GM19372 (cell line): Measurements from ENCODE around the gene LSAMP.

Source experiments
- ATAC-seq: cut with Tn5 transposase; IDR thresholded peaks from one replicate; pipeline ENCODE4 v1.9.1; 2021; ENCODE audit warnings: mild to moderate bottlenecking, low read depth, moderate library complexity; ENCODE audit not compliant: unreplicated experiment

Gene LSAMP

DNA sequence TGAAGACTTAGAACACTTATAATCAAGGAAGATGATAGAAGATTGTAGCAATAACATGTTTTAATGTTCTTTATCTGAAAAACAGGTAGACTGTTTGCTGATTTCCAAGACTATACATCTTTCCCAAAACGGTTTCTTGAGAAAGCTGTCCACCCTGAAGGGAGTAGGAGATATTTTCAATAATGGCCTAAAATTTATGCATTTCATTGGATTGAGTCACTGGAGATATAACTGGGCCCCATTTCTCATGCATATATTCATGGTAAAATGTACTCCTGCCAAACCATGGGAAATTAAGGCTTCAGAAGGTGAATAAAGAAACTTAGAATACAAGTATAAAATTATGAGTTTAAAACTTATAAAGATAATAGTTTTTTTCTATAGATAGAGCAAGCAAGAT lies 143.9 kb downstream of the LSAMP start:
- no peak for ATAC-seq

DNA sequence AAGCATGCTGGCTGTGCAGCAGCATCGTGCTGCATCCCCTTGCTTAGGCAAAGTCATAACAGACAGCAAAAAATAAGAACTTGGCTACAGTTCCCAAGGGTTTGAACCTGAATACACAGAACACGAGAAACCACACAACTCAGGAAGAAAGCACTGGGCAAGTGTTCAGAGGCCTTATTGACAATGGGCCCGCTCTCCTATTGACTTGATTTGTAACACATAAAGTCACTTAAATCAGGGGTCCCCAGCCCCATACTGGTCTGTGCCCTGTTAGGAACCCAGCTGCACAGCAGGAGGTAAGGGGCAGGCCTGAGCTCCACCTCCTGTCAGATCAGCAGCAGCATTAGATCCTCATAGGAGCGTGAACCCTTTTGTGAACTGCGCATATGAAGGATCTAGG lies 145.1 kb downstream of the LSAMP start:
- ATAC-seq: no peak

DNA sequence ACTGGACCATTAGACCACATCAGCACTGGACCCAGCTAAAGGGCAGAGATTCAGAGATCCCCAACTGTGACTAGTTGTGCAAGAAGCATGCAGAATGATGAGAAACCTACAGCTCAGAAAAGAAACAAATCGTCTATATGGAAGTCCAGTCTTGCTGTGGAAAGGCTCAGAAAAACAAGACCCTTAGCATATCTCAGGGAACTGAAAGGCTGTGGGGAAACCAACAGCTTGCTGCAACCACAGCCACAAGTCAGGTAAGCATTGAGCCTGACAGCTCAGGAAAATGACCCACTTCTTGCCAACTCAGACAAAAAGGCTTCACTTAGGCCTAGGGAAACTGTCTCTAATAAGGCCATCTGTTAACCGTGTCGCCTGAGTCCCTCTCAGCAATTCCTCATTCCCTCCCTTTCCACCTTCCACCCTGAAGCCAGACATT lies 145.6 kb downstream of the LSAMP start:
- no peak for ATAC-seq

DNA sequence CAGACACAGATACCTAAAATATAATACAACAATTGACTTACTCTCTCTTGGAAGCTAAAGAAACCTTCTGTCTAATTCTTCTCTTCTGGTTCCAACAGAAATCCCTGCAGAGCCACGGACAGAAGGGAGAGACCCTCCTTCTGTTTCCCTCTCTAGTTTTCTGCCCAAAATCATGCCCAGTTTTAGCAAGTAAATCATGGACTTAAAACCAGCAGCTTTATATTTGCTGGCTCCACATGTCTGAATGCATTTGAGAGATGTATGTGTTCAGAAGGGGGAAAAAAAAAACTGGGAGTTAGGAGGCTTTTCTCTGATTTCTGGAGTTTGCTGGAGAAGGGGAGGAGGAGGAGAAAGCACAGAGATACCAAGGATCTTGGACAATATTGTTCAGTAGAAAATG lies 147.1 kb downstream of the LSAMP start:
- ATAC-seq: no peak

DNA sequence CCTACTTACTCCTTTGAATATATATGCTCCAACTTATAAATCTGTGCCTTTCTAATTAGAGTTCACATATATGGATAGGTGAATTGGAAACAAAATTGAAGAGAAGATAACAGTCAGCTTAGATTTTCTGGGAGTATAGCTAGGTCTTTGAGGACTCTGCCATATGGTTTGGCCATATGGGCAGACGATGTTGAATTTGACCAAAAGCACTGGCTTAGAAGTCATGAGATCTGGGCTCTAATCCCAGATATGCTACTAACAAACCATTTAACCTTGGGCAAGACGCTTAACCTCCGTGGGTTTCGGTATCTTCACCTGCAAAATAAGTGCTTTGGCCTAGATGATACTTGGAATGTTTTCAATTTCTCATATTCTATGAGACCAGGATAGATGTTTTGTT lies 154.1 kb downstream of the LSAMP start:
- no peak for ATAC-seq

DNA sequence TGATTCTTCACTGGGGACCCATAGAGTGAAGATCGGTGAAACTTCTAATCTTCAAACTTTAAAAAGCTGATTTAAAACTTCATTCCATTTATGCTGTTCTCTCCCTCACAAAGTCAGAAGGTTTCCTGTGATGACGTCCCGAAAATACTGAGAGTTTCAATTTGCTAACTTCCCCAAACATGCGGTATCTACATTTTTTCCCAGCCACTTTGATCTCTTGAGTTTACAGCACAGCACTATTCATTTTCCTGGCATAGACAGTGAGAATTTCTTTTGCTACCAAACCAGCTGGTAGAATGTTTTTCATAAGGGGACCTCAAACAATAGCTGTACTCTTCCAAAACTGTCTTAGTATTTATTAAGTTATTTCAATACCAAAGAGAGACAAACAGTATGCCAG lies 156.8 kb downstream of the LSAMP start:
- ATAC-seq: no peak

DNA sequence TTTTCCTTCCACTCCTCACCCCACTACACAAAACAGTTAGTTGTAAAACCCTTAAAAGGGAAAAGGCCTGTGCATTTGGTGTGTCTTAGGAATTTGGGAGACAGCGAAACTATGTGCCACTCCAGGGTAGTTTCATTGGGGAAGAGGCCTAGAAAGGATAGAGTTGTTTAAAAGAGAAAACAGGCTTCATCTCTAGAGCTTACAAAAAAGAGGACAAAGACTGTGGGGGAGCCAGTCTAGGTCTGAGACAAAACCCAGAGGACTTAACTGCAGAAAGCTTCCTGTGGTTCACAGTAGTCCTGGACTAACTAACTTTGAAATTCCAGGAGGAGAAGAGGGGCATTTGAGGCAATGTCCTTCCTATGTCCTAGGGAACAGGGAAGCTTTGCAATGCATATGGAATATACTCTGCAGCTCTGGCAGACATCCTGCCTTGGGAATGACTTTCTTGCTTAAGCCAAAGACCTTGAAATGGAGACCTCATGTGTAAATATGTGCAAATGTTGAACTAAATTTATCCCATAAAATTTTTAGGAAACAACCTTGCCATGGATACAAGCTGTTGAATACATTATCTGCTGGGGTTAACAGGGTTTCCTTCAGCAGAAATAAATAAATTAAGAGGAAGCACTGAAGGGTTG lies 159.4 kb downstream of the LSAMP start:
- ATAC-seq: no peak

DNA sequence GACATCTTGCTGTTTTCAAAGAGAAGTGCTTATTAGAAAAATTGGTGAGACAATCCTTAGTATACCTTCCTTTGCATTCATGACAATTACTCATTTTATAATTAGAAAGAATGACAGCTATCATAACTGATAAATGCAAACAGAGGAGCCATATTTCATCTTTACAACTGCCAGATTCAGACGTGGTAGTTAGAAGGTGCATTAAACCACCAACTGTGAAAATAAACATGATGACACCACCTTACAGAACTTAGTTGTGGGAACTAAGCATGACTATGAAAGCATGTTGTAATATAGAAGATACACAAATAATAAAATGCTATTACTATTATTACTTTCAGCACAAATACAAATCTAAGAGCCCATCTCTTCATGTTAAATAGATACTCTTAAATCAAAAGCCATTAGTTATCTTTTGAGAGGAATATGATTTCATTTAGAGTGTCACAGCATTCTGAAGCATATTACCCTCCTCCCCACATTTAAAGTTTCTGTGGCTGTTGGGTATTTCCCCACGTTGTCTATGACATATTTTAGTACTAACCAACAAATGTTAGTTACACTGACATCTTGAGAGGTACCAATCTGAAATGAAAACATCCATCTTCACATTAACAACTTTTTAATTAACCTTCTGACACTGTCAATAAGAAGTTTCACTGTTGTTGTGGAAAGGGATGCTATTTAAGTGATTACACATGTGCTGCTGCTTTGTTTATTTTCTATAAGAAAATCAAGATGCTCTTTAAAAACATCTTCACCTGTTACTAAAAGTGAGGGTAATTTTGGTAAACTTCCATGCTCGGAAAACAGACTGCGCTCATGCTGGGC lies 163.8 kb downstream of the LSAMP start:
- ATAC-seq: no peak

DNA sequence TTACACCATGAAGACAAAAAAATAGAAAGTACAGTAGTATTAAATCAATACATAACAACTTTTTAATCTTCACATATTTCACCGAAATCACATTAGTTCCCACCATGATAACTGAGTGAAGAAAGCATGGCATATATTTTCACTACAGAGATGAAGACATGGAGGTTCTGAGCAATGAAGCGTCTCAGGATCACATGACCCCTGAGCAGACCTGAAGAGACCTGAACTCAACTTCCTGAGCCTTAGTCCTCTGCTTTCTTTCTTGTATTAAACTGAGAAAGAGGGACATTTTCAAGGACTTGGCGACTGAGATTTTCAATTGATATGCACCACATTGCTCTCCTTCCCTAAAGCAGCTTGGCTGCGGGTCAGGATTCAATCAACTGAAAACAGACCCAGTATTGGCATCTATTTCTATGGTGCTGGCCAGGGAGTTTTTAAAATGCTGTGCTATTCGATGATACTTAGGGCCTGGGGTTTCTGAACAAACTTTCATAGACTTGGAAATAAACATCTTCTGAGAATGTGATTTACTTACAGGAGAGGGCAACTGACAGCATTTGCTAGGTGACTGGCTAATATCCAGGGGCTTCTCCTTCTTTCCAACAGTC lies 165.1 kb downstream of the LSAMP start:
- no peak for ATAC-seq

DNA sequence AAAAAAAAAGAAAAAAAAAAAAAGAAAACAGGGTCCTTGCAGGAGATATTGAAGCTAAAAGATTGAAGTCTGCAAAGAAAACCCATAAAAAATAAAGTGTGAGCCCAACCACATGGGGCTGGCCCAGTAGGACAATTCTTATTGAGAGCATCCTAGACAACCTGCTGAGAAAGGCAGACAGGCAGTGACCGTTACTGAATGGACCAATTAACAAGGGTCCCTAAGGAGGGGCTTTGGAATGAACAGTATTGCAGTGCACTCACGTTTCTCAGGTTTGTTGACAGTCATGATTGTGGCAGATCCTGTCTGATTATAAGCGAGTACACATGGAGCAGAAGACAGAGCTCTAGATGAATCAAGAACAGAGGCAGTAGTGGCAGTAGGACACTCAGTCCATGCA lies 168.6 kb downstream of the LSAMP start:
- no peak for ATAC-seq

DNA sequence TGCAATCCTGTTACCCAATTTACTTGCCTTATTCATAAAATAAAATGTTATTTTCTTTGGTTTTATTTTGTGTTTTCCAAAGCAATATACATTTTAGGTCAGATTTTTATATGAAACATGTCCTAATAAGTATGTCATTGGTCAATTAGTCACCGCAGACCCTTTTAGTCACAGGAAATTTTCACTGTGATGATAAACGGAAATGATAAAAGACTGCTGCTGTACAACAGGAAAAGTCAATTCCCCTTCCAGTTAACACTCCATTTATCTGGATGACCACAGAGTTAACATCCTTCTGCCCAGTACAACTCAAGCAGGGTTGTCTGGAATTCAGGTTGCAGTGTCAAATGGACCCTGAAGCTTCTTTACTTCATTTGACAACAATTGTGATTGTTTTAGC lies 175.2 kb downstream of the LSAMP start:
- ATAC-seq: no peak

DNA sequence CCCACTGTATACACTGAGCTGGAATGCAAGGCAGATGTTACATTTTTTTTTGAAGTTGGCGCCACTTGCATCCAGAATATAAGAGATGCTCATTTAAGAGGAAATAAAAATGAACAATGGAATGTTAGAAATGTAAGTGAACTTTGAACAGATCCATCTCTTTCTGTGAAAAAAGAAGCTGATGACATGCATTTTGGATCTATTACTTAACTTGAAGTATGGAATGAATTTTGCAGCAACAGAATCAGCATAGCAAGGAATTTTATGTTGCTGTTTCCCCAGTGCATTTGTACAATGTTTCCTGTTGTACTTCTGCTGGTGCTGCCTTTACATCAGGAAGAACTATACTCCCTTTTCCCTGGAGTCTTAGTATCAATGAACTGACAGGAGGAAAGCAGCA lies 178.2 kb downstream of the LSAMP start:
- no peak for ATAC-seq

DNA sequence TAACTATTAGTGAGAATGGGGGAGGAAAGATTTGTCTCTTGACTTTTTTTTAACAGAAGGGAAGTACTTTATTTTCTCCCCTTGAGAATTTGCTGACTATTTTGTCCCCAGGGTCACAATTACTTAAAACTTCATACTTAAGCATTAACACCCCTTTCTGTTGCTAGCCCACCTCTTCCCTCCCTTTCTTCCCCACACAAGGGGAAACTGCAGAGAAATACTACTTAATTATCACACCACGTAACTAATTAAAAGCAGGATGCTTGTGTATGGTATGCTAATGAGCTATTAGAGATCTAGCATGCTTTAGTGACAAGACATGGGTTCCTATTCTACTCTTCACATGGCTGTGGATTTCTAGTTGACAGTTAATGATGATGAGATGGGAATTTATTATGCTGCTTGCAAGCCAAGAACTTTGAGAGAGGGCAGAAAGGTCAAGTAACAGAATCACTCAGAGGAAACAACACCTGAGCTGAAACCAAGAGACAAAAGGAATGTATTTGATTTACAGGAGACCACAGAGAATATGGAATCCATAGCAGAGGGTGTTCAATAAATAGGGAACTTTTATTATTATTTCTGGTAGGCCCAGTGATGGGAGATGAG lies 179.2 kb downstream of the LSAMP start:
- ATAC-seq: no peak

DNA sequence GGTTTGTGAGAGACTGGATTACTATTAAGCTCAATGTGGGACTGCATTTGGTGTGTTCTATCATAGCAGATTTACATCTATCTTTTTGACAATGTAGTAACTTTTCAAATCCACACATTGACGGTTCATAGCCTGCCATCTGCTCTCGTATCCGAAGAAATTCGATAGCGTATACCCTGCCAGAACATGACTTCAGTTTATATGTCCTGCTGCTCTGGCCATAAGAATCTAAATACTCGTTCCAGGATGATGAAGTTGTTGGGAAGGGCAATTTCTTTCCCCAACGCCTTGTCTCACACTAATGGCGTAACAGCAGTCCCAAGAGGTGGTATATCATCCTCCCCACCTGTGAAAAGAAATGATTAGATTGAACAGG lies 180.0 kb downstream of the LSAMP start:
- no peak for ATAC-seq

DNA sequence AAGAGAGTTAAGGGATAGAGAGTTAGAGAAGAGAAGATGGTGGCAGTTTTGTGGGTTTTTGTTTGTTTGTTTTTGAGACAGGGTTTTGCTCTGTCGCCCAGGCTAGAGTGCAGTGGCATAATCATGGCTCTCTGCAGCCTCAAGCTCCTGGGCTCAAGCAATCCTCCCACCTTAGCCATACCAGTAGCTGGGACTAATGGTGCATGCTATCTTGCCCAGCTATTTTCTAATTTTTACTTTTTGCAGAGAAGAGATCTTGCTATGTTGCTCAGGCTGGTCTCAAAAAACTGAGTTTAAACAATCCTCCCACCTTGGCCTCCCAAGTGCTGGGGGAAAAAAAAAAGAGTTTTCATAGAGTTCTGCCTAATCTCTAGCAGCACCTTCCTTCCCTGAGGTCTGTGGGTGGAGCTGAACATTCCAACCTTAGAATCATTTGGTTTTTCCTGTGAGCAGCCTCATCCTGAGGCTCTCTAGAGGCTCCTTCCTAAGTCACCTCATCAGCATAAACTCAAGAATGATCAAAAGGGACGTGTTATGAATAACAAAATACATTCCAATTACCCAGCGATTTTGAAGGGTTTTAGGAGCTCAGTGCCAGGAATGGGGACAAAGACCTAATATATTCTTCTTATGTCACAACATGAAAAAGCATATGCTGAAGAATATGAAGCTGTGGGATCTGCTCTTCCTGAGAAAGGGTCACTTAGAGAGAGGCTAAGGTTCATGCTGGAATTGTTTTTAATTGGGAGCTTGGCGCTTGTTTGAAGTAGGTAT lies 180.6 kb downstream of the LSAMP start:
- ATAC-seq: no peak

DNA sequence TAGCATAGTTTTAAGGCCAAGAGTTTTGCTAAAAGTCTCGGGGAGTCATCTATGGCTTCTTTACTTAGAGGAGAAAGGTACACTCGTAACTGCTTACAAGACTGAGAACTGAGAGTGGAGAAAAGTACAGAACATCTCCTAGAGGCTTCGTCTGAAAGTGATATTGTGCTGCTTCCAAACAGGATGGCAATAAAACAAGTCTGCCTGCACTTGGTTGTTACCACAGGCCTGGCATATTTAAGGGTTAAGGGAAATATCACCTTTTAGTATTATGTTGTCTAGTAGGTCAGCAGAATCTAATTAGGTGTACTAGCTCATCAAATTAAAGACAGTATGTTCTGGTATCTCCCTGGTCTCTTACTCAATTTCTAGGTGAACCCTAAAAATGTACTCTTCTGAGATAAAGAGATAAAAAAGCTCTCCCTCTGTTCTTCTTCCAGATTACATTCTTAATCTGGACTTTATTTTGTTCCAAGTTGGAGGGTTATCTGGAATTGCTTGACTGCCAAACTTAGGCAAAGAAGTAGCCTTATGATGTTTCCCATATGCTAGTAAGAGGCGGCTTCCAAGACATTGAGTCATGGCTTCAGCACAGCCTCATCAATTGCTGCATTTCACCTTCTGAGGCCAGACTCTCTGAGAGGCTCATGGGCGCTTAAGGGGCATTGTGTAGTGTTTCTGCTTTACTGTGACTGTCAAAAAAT lies 181.3 kb downstream of the LSAMP start:
- ATAC-seq: no peak

DNA sequence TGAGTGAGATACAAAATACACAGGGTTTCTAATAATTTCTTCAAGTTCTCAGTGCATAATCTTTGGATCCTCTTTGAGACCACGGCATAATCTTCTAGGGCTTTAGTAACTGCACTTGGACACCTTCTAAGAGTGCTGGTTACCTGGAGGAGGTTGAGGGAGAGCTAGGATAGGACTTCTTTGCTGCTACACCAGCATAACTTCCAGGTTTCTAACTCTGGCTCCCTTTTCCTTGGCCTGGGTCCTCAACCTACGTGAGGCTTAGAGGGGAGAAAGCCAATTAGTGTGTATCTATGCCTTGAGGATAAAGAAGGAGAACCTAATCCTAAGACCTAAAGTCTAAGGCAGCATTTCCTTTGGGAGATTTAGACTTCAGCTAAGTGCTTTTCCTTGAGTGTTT lies 184.8 kb downstream of the LSAMP start:
- ATAC-seq: no peak

DNA sequence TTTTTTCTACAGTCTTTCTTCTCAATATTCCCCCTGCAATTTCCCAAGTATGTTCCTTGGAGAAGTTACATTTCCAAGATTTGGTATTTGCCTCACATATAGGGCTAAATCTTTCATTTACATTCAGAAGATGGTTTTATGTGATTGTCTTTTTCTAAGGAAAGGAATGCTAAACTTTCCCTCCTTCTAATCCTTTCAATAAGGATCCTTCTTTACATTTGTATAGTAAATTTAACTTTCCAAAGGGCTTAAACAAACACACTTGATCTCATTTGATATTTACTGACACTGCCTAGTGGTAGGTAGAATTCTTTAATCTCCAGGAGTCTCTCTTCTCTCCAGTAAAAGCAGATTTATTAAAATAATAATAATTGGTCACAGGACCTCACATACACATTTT lies 185.3 kb downstream of the LSAMP start:
- no peak for ATAC-seq

DNA sequence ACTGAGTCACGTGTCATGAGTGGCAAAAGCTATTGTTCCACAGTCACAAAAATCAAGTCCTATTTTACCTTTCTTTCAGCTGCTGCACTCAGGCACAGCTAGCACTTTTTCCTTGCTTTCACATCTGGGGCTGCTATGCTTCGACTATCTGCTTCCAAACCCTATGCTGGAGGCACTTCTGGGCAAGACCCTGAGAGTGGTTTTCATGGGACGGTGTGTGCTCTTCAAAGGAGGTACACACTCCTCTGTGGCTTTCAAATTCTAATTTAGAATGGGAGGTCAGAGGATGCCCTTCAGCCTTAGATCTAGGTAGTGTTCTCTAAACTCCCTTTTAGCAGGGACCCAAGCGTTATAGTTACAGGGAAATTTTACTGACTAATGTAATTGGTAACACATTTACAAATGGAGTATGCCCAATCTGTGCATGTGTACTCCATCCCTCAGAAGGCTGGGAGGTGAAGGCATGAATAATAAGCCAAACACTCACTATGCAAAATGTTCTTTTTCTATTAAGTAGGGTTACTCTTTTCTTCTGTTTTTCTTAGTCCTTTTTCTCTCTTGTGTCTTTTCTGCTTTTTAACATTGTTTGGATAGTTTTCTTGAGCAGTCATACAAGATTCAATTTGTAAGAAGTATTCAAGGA lies 188.3 kb downstream of the LSAMP start:
- no peak for ATAC-seq

DNA sequence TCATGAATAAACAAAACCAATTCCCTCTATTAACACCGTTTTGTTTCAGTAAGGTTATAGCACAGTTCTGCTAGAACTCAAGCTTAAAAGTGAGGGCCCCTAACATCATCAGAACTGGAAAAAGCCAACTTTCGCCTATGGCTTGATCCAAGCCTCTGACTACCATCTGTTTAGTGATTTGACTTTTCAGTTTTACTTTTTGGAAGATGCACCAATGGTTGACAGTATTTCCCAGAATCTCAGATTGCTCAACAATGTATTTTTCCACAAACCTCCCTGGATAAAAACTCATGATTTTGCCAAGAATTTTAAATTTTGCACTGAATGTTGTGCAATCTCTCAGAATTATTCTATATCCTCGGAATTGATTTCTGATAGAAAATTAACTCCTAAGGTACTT lies 190.7 kb downstream of the LSAMP start:
- no peak for ATAC-seq
